ENCODE data around the gene TMEM109. TPM values are rescaled to one million over a fixed set of nuclear protein-coding genes. Genes with fewer than 3 reads are reported as not detected.

TMEM109 gene
- total and polyA plus RNA-seq, 9 of the 15 experiments (the other 6 are each of a cell fraction or from before 2014, with no cell fraction given) = 9.2 to 71.3 (median 30.5) TPM

GRCh38 chr11:60950933-60951605, 37.1 kb downstream of the TMEM109 start (continued):
- TF ChIP-seq GABPB1 (CRISPR knock-in tag; IDR thresholded peaks at IDR 0.05) (no peak), MAZ (CRISPR knock-in tag; conservative IDR thresholded peaks at IDR 0.05 in 1 of 2, IDR thresholded peaks at IDR 0.05 in 1 of 2) (no peak), CCNT2 (IDR thresholded peaks at IDR 0.05; ENCODE audit: borderline replicate concordance, extremely low read depth, insufficient read length, low read depth, low read length) (no peak), ZNF431 (CRISPR knock-in tag; IDR thresholded peaks at IDR 0.05) (no peak), TCFL5 (CRISPR knock-in tag; conservative IDR thresholded peaks at IDR 0.05) (no peak)
- TF ChIP-seq, protein P1, sequence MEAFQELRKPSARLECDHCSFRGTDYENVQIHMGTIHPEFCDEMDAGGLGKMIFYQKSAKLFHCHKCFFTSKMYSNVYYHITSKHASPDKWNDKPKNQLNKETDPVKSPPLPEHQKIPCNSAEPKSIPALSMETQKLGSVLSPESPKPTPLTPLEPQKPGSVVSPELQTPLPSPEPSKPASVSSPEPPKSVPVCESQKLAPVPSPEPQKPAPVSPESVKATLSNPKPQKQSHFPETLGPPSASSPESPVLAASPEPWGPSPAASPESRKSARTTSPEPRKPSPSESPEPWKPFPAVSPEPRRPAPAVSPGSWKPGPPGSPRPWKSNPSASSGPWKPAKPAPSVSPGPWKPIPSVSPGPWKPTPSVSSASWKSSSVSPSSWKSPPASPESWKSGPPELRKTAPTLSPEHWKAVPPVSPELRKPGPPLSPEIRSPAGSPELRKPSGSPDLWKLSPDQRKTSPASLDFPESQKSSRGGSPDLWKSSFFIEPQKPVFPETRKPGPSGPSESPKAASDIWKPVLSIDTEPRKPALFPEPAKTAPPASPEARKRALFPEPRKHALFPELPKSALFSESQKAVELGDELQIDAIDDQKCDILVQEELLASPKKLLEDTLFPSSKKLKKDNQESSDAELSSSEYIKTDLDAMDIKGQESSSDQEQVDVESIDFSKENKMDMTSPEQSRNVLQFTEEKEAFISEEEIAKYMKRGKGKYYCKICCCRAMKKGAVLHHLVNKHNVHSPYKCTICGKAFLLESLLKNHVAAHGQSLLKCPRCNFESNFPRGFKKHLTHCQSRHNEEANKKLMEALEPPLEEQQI (IDR thresholded peaks at IDR 0.05) = no peak

DNA sequence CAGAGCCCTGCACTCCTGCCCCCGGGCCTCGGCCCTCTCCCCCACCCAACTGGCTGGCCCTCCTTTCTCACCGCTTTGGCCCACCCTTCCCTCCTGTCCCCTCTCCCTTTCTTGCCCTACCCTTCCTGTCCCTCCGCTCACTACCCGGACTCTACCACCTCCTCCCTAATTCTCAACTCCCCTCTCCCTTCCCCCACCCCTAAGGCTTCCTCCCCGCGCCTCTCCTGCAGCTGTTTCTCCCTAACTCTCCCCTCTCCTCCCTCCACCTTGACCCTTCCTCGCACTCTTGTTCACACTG, 37.6 kb downstream of the TMEM109 start:
- in situ Hi-C loops (cut with MboI) = no loop called here
- Histone ChIP-seq H3K27me3 (ENCODE audit: control insufficient read depth in 2 of 2, insufficient read depth in 2 of 2, low read length in 2 of 2) (peaks cover 40 to 74% of the 10 kb centered on the region in 2 experiments; a peak in 4 of 5 replicates), H3K4me1 (replicated peaks in 1 of 2; ENCODE audit: control insufficient read depth in 2 of 2, insufficient read depth in 2 of 2, low read length in 2 of 2) (peaks cover 0 to 6% of the 10 kb centered on the region in 2 experiments; a peak in 3 of 5 replicates), H3K36me3 (ENCODE audit: control insufficient read depth, insufficient read depth, low read length) (no peaks in the 10 kb centered on the region), H3K4me2 (ENCODE audit: insufficient read depth, low read length) (no peak overlapping the region), H4K20me1 (replicated peaks; ENCODE audit: control insufficient read depth, insufficient read depth, low read length) (peaks cover 3% of the 10 kb centered on the region; the same call in 1 of the 2 replicates), H3K9me1 (ENCODE audit: control insufficient read depth, insufficient read depth, low read length) (no peaks in the 10 kb centered on the region), H3K27ac (ENCODE audit: extremely low read depth, low read depth, low read length) (no peak overlapping the region), H2AFZ (ENCODE audit: low read depth, low read length) (no peak overlapping the region), H3K9ac (ENCODE audit: insufficient read depth in 1 of 2, low read depth in 2 of 2, low read length in 2 of 2) (peak overlapping the region in 1 of 2 experiments; percentile 9; a peak in 1 of 4 replicates), H3K79me2 (ENCODE audit: control insufficient read depth, insufficient read depth, low read length) (no peaks in the 10 kb centered on the region), H3K9me3 (replicated peaks; ENCODE audit: control insufficient read depth, insufficient read depth, low read depth, low read length) (no peaks in the 10 kb centered on the region), H3K4me3 (no peak overlapping the region)
- WGBS (ENCODE audit: insufficient coverage, low coverage, missing lambda C conversion rate) = 0% methylated on average over 5 of the region's 8 CpGs
- no peak for DNase-seq (ENCODE audit: extremely low read depth in 1 of 4, low spot score in 3 of 4)
- ChIA-PET POLR2A (no interaction called here), CTCF (ENCODE audit: low intra/inter-chr PET ratio) (no interaction called here)
- BruUV-seq (replicated peaks) = no TSS peak
- no peak for ATAC-seq
- FAIRE-seq = no peak
- intact Hi-C loops (cut with micrococcal nuclease) = no loop called here
- no peak for TF ChIP-seq HDGF (IDR thresholded peaks at IDR 0.05)
- TF ChIP-seq ZNF609 (CRISPR knock-in tag; IDR thresholded peaks at IDR 0.05; ENCODE audit: borderline replicate concordance) = no peak
- TF ChIP-seq THRAP3 (IDR thresholded peaks at IDR 0.05; ENCODE audit: borderline replicate concordance) = no peak
- no peak for TF ChIP-seq EHMT2 (IDR thresholded peaks at IDR 0.05)
- TF ChIP-seq, protein P2, sequence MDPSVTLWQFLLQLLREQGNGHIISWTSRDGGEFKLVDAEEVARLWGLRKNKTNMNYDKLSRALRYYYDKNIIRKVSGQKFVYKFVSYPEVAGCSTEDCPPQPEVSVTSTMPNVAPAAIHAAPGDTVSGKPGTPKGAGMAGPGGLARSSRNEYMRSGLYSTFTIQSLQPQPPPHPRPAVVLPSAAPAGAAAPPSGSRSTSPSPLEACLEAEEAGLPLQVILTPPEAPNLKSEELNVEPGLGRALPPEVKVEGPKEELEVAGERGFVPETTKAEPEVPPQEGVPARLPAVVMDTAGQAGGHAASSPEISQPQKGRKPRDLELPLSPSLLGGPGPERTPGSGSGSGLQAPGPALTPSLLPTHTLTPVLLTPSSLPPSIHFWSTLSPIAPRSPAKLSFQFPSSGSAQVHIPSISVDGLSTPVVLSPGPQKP (CRISPR knock-in tag; IDR thresholded peaks at IDR 0.05) = no peak

Data from K562 (cell line).